Liver (tissue), 2 donors: ENCODE data around the gene POLE2.

ENCODE experiments used
- TF ChIP-seq, protein P1 (sequence below): IDR thresholded peaks from 2 replicates; pipeline ENCODE4 v1.6.1; 2016; ENCODE audit warnings: antibody characterized with exemption, mild to moderate bottlenecking
- TF ChIP-seq, protein P2 (sequence below): fragments of 150-350 bp; IDR thresholded peaks from 2 replicates; pipeline ENCODE4 v1.5.1; 2017; ENCODE audit warnings: improper control_type of control experiment, low read depth, low read length; ENCODE audit not compliant: missing input control
- TF ChIP-seq, protein P3 (sequence below): IDR thresholded peaks from 2 replicates; pipeline ENCODE4 v1.6.1; 2016; ENCODE audit warnings: antibody characterized with exemption
- TF ChIP-seq, protein P4 (sequence below): IDR thresholded peaks from 2 replicates; pipeline ENCODE4 v1.6.1; 2016; ENCODE audit warnings: antibody characterized with exemption
- donor health status: healthy.

DNA sequence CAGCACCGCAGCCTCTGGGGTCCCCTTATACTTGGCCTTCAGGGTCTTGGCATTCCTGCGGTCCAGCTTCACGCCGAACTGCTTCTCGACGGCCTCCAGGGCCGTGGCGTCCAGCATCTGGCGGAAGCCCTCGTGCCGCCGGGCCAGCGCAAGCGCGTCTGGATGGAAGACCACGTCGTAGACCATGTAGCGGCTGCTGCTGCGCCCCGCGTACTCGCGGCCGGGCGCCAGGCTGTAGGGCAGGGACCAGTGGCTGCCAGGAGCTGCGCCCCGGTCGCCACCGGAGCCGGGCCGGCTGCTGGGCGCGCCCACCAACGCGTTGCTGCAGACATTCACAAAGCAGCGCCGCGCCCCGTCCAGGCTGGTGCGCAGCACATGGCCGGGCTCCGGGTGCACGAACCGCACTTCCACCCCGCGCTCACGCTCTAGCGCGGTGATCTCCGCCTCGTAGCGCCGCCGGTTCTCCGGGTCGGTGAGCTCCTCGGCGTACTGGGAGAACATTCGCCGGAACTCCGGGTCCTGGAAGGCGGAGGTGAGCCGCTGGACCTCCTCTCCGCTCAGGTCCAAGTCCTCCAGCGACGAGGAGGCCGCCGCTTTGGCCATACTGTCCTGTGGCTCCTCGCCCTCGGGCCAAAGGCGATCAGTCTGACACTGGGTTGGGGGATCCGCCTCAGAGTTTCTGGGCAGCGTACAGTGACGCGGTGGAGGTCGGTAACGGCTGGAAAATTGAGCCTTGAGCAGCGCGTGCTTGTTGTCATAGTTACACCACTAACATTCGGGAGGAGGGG, 53.3 kb downstream of the POLE2 start, which contains the start of gene DNAAF2:
- TF ChIP-seq, protein P1, sequence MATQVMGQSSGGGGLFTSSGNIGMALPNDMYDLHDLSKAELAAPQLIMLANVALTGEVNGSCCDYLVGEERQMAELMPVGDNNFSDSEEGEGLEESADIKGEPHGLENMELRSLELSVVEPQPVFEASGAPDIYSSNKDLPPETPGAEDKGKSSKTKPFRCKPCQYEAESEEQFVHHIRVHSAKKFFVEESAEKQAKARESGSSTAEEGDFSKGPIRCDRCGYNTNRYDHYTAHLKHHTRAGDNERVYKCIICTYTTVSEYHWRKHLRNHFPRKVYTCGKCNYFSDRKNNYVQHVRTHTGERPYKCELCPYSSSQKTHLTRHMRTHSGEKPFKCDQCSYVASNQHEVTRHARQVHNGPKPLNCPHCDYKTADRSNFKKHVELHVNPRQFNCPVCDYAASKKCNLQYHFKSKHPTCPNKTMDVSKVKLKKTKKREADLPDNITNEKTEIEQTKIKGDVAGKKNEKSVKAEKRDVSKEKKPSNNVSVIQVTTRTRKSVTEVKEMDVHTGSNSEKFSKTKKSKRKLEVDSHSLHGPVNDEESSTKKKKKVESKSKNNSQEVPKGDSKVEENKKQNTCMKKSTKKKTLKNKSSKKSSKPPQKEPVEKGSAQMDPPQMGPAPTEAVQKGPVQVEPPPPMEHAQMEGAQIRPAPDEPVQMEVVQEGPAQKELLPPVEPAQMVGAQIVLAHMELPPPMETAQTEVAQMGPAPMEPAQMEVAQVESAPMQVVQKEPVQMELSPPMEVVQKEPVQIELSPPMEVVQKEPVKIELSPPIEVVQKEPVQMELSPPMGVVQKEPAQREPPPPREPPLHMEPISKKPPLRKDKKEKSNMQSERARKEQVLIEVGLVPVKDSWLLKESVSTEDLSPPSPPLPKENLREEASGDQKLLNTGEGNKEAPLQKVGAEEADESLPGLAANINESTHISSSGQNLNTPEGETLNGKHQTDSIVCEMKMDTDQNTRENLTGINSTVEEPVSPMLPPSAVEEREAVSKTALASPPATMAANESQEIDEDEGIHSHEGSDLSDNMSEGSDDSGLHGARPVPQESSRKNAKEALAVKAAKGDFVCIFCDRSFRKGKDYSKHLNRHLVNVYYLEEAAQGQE = no peak
- TF ChIP-seq, protein P2, sequence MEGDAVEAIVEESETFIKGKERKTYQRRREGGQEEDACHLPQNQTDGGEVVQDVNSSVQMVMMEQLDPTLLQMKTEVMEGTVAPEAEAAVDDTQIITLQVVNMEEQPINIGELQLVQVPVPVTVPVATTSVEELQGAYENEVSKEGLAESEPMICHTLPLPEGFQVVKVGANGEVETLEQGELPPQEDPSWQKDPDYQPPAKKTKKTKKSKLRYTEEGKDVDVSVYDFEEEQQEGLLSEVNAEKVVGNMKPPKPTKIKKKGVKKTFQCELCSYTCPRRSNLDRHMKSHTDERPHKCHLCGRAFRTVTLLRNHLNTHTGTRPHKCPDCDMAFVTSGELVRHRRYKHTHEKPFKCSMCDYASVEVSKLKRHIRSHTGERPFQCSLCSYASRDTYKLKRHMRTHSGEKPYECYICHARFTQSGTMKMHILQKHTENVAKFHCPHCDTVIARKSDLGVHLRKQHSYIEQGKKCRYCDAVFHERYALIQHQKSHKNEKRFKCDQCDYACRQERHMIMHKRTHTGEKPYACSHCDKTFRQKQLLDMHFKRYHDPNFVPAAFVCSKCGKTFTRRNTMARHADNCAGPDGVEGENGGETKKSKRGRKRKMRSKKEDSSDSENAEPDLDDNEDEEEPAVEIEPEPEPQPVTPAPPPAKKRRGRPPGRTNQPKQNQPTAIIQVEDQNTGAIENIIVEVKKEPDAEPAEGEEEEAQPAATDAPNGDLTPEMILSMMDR = no peak
- TF ChIP-seq, protein P3, sequence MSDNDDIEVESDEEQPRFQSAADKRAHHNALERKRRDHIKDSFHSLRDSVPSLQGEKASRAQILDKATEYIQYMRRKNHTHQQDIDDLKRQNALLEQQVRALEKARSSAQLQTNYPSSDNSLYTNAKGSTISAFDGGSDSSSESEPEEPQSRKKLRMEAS = peak; percentile 44
- TF ChIP-seq, protein P4, sequence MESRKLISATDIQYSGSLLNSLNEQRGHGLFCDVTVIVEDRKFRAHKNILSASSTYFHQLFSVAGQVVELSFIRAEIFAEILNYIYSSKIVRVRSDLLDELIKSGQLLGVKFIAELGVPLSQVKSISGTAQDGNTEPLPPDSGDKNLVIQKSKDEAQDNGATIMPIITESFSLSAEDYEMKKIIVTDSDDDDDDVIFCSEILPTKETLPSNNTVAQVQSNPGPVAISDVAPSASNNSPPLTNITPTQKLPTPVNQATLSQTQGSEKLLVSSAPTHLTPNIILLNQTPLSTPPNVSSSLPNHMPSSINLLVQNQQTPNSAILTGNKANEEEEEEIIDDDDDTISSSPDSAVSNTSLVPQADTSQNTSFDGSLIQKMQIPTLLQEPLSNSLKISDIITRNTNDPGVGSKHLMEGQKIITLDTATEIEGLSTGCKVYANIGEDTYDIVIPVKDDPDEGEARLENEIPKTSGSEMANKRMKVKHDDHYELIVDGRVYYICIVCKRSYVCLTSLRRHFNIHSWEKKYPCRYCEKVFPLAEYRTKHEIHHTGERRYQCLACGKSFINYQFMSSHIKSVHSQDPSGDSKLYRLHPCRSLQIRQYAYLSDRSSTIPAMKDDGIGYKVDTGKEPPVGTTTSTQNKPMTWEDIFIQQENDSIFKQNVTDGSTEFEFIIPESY = no peak
